GM19193 (cell line): ENCODE measurements around the gene TLK1.

Experiments used
- POLR2A ChIP-seq: IDR thresholded peaks from 4 replicates; pipeline ENCODE4 v1.6.1; 2011; ENCODE audit not compliant: insufficient read depth, insufficient read length; ENCODE audit errors: extremely low read depth

TLK1 gene

GRCh38 chr2:171180229-171180930, 19.7 kb upstream of the TLK1 start:
- no peak for TF ChIP-seq POLR2A

DNA sequence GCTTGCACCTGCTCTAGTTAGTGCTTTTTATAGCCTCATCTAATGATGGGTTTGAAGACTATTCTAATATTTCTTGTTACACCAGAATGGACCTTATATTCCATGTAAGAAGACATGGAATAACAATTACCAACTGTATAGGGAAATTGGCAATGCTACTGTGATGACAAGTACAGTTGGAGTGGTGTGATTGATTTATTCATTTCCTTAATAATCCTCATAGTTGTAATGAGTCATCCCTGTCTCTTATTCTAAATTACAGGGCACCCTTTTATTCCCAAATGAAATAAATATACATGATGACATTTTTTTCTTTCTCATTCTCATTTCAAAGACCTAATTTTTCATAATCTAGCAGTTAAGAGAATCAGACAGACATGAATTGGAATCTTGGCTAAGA, 18.3 kb upstream of the TLK1 start:
- no peak for TF ChIP-seq POLR2A

- TF ChIP-seq POLR2A, result no peak
These were observed 15.8 kb upstream of the TLK1 start for GRCh38 chr2:171176516-171176915.

DNA sequence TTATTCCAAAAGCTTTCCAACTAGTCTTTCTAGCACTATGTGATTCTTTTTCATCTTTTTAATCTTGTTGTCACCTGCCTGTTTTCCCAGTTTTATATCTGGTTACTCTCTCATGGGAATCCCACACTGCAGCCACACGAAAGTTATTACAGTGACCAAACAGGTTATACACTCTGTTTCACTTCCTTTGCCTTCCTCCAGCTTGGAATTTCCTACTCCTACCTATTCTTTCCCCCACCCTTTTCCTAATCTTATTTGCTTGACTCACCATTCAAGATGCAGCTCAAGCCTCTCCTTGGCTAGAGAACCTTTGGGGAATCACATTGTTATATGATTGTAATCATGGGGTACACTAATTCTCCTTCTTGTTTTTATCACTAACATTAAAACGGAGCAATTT, 13.4 kb upstream of the TLK1 start:
- no peak for TF ChIP-seq POLR2A

GRCh38 chr2:171173087-171173486, 12.4 kb upstream of the TLK1 start:
- TF ChIP-seq POLR2A, result no peak

DNA sequence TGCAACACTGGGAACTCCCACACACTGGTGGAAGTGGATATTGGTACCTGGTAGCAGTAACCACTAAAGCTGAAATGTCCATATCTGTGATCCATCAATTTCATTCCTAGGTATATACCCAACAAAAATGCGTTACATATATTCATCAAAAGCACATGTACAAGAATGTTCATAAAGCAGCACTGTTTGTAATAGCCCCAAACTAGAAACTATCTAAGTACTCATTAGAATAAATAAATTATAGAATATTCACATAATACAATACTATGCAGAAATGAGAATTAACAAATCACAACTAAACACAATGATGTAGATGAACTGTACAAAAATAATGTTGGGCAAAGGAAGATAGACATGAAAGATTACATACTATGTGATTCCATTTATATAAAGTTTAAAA, 11.1 kb upstream of the TLK1 start:
- TF ChIP-seq POLR2A, result no peak

DNA sequence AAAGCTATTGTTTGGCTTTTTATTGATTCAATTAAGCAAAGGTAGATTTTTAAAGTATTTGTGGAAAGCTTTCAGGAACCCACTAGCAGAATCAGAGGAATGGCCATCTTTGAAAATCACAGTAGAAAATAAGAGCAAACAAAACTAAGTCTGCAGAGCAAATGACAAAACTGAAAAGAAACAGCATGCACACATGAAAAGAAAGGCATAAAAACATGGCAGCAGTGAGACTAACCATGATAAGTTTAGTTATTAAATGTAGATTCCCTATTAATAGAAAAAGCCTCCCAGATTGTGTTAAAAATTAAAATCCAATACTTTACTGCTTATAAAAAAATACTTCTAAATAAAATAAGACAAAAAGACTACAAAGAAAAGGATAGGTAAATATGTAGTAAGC, 9.1 kb upstream of the TLK1 start:
- TF ChIP-seq POLR2A, result no peak

DNA sequence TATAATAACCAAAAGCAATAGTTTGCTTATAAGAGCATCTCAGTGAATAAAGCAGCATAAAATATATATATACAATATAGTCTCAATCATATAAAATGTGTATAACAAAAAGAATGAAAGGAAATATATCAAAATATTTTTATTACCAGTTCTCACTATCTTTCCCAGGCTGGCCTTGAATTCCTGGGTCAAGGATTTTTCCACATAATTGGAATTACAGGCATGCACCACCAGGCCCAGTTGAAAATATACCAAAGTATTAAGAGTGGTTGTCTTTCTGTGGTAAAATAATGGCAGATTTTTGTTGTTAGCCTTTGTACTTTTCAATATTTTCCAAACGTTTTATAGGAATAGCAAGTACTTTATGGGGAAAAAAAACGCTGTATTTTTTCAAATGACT, 8.6 kb upstream of the TLK1 start:
- TF ChIP-seq POLR2A, result no peak

- TF ChIP-seq POLR2A, result no peak
These were observed 6.8 kb upstream of the TLK1 start for GRCh38 chr2:171167352-171167997.

DNA sequence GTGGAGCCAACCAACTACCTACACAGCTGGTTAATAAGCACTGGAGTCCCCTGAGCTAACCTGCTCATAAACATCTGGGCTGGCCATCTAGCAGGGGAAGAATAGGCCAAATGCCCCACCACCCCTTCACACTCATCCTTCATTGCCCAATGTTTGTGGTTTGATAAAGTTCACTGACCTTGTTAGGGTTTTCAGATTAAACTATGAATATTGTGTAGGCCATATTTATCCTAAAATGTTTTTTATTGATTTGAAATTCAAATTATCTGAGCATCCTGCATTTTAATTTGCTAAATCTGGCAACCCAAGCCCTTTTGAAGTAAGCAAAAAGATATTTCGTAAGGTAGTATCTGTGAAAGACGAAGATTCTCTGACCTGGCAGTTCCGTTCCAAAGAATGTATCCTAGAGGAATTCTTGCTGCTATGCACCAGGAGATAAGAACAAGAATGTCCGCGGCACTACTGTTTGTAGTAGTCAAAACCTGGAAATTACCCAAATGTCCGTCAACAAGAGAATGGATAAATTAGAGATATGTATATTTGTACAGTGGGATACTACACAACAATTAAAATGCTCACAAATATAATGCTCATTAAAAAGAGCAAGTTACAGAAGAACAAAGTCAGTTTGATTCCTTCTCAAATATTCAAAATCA, 5.8 kb upstream of the TLK1 start:
- no peak for TF ChIP-seq POLR2A

DNA sequence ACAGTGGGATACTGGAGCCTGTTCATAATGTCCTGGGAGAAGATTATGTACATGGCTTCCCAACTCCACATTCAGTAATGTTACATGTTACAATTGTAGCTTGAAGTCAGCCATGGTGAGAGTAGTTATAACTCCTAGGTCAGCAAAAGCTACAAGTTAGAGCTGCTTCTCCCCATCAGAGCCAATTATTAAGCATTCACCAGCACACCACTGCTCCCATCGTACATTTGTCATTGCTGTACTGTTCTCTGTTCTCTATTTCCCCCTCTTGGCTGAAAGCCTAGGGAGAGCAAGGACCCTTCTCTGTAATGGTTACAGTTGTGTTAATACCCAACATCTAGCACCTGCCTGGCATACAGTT, 5.3 kb upstream of the TLK1 start:
- TF ChIP-seq POLR2A, result no peak

DNA sequence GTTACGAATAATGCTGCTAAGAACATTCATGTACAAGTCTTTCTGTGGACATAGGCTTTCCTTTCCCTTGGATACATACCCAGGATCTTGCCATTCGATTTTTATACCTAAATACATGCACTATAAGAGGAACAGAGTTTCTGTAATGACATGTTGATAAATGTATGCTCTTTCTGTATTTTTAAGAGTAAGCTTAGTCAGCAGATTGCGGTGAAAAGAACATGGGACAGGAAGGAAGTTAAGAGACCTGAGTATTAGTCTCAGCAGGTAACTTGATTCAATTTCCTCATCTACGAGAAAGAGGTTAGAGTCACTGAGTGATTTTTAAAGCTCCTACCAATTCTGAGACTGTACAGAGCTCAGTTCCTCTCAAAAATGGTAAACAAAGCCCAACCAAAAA, 2.6 kb upstream of the TLK1 start:
- TF ChIP-seq POLR2A, result no peak

- peak; percentile 66 for TF ChIP-seq POLR2A
These were observed 455 bp upstream of the TLK1 start for GRCh38 chr2:171160956-171161740.

GRCh38 chr2:171159372-171160118, 1.1 kb downstream of the TLK1 start:
- TF ChIP-seq POLR2A, result peak; percentile 63

DNA sequence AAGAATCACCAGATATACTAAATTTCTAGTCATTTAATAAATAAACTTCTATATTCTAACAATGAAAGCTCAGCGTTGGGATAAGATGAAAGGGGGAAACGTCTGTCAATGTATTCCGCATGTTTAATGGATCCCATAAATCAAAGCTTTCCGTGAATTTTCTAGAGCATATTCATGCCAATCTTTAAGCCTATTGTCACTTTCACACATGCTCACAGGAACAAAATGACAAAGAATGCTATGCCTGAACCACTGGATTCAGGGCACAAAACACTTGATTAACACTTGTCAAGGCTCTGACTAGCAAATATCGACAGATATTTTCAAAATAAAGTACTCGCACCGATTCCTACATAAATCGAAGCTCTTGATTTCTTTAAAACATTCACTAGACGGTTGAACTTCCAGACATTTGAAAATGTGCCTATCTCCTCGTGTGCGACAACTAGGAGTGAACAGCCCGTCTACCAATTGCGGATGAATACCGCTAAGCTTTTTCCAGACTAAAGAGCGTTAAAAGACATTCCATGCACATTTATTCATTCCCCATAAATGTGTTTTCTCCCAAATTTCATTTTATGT, 1.8 kb downstream of the TLK1 start:
- TF ChIP-seq POLR2A, result no peak
